Measurements from ENCODE around the gene ANTKMT. TPM values are rescaled to one million over a fixed set of nuclear protein-coding genes. Genes with fewer than 3 reads are reported as not detected.
"Not testable (repeated sequence)": the region's sequence is repeated elsewhere in the genome, so short reads cannot be mapped to it uniquely, and the experiment has no call there.

ANTKMT gene
- total and polyA plus RNA-seq, 2 donors from 2014 or later: 44.1 to 70.4 TPM

GRCh38 chr16:740459-740763 lies 19.5 kb downstream of the ANTKMT start:
- Histone ChIP-seq H3K9me3 (ENCODE audit: control insufficient read depth in 2 of 3, insufficient read depth in 1 of 3, low read length in 3 of 3) (no peaks in the 10 kb centered on the region), H3K4me1 (ENCODE audit: control insufficient read depth in 2 of 3, insufficient read depth in 2 of 3, low read depth in 1 of 3, low read length in 3 of 3) (peaks cover 0 to 11% (median 0%) of the 10 kb centered on the region in 3 donors), H3K36me3 (ENCODE audit: control insufficient read depth in 2 of 3, insufficient read depth in 3 of 3, low read length in 3 of 3) (peaks cover 0 to 3% (median 0%) of the 10 kb centered on the region in 3 donors), H3K27ac (ENCODE audit: low read depth in 2 of 2, low read length in 2 of 2) (peak overlapping the region; percentile 28 to 71), H3K27me3 (ENCODE audit: control insufficient read depth, insufficient read depth, low read length) (no peaks in the 10 kb centered on the region), H3K9ac (ENCODE audit: low read length in 3 of 3) (peak overlapping the region; percentile 8 to 77 (median 26)), H3K4me3 (ENCODE audit: low read length in 3 of 3) (peak overlapping the region; percentile 48 to 72 (median 65))
- FAIRE-seq: no peak
- intact Hi-C loops (cut with DNase I): no loop called here
- no peak for DNase-seq
- TF ChIP-seq CTCF (IDR thresholded peaks at IDR 0.05; ENCODE audit: borderline replicate concordance, extremely low read depth, insufficient read depth): no peak

- Histone ChIP-seq H3K36me3 (ENCODE audit: control insufficient read depth in 2 of 3, insufficient read depth in 3 of 3, low read length in 3 of 3) (peaks cover 0 to 3% (median 0%) of the 10 kb centered on the region in 3 donors), H3K27ac (ENCODE audit: low read depth in 2 of 2, low read length in 2 of 2) (peak within 1 kb of the TSS; percentile 28 to 71), H3K4me1 (ENCODE audit: control insufficient read depth in 2 of 3, insufficient read depth in 2 of 3, low read depth in 1 of 3, low read length in 3 of 3) (peaks cover 0 to 11% (median 0%) of the 10 kb centered on the region in 3 donors), H3K9ac (ENCODE audit: low read length in 3 of 3) (peak within 1 kb of the TSS; percentile 8 to 77 (median 26)), H3K4me3 (ENCODE audit: low read length in 3 of 3) (peak within 1 kb of the TSS; percentile 48 to 72 (median 65)), H3K27me3 (ENCODE audit: control insufficient read depth, insufficient read depth, low read length) (no peaks in the 10 kb centered on the region), H3K9me3 (ENCODE audit: control insufficient read depth in 2 of 3, insufficient read depth in 1 of 3, low read length in 3 of 3) (no peaks in the 10 kb centered on the region)
- DNase-seq (peak; percentile 92 to 96 (median 95)), FAIRE-seq (no peak)
- intact Hi-C loops (cut with DNase I): no loop called here
- peak; percentile 84 for TF ChIP-seq CTCF (IDR thresholded peaks at IDR 0.05; ENCODE audit: borderline replicate concordance, extremely low read depth, insufficient read depth)
Observed at GRCh38 chr16:740764-741505, 20.0 kb downstream of the ANTKMT start, which contains the start of gene CIAO3. TSS of gene CIAO3 (minus strand) at chr16:740997. CDS start at chr16:740985, 12 bp downstream.

GRCh38 chr16:741986-742629 lies 21.2 kb downstream of the ANTKMT start:
- no peak overlapping the region for H3K27ac ChIP-seq (ENCODE audit: low read depth in 2 of 2, low read length in 2 of 2)
- DNase-seq: no peak
- no peak for TF ChIP-seq CTCF (IDR thresholded peaks at IDR 0.05; ENCODE audit: borderline replicate concordance, extremely low read depth, insufficient read depth)
- H3K4me1 ChIP-seq (ENCODE audit: control insufficient read depth in 2 of 3, insufficient read depth in 2 of 3, low read depth in 1 of 3, low read length in 3 of 3): peaks cover 0 to 11% (median 0%) of the 10 kb centered on the region in 3 donors
- no peaks in the 10 kb centered on the region for H3K9me3 ChIP-seq (ENCODE audit: control insufficient read depth in 2 of 3, insufficient read depth in 1 of 3, low read length in 3 of 3)
- no peak overlapping the region for H3K9ac ChIP-seq (ENCODE audit: low read length in 3 of 3)
- H3K36me3 ChIP-seq (ENCODE audit: control insufficient read depth in 2 of 3, insufficient read depth in 3 of 3, low read length in 3 of 3): peaks cover 0 to under 1% (median 0%) of the 10 kb centered on the region in 3 donors
- no peak overlapping the region for H3K4me3 ChIP-seq (ENCODE audit: low read length in 3 of 3)
- no peaks in the 10 kb centered on the region for H3K27me3 ChIP-seq (ENCODE audit: control insufficient read depth, insufficient read depth, low read length)
- FAIRE-seq: no peak
- intact Hi-C loops (cut with DNase I): no loop called here

- H3K27ac ChIP-seq (ENCODE audit: low read depth in 2 of 2, low read length in 2 of 2); H3K9me3 ChIP-seq (ENCODE audit: control insufficient read depth in 2 of 3, insufficient read depth in 1 of 3, low read length in 3 of 3); DNase-seq; H3K4me3 ChIP-seq (ENCODE audit: low read length in 3 of 3); H3K36me3 ChIP-seq (ENCODE audit: control insufficient read depth in 2 of 3, insufficient read depth in 3 of 3, low read length in 3 of 3); intact Hi-C loops (cut with DNase I); FAIRE-seq; H3K9ac ChIP-seq (ENCODE audit: low read length in 3 of 3); H3K27me3 ChIP-seq (ENCODE audit: control insufficient read depth, insufficient read depth, low read length): not testable (repeated sequence)
- H3K4me1 ChIP-seq (ENCODE audit: control insufficient read depth in 2 of 3, insufficient read depth in 2 of 3, low read depth in 1 of 3, low read length in 3 of 3): peaks cover 0 to 11% (median 0%) of the 10 kb centered on the region in 3 donors
Observed at GRCh38 chr16:742894-743293, 21.9 kb downstream of the ANTKMT start.

Measured in kidney (tissue), 14 donors.